ENCODE data around the gene TSGA10IP.

GRCh38 chr11:65945941-65946558 is 770 bp downstream of the TSGA10IP start:
- TF ChIP-seq, protein P1, sequence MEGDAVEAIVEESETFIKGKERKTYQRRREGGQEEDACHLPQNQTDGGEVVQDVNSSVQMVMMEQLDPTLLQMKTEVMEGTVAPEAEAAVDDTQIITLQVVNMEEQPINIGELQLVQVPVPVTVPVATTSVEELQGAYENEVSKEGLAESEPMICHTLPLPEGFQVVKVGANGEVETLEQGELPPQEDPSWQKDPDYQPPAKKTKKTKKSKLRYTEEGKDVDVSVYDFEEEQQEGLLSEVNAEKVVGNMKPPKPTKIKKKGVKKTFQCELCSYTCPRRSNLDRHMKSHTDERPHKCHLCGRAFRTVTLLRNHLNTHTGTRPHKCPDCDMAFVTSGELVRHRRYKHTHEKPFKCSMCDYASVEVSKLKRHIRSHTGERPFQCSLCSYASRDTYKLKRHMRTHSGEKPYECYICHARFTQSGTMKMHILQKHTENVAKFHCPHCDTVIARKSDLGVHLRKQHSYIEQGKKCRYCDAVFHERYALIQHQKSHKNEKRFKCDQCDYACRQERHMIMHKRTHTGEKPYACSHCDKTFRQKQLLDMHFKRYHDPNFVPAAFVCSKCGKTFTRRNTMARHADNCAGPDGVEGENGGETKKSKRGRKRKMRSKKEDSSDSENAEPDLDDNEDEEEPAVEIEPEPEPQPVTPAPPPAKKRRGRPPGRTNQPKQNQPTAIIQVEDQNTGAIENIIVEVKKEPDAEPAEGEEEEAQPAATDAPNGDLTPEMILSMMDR (IDR thresholded peaks at IDR 0.05), result no peak
- TF ChIP-seq EP300 (IDR thresholded peaks at IDR 0.05), result no peak

Data from gastroesophageal sphincter (tissue), 3 donors.